Esophagus muscularis mucosa (tissue), 3 donors: ENCODE measurements around the gene CCR3.

Experiments
- CTCF ChIP-seq, 3 experiments: fragments of 200-600 bp in 2 of 3; fragments of 450-650 bp in 1 of 3; sonication (generic) in 2 of 3; IDR thresholded peaks; one replicate each; pipeline ENCODE4 v1.5.1; 2017 to 2019; ENCODE audit warnings: antibody characterized with exemption in 3 of 3, mild to moderate bottlenecking in 2 of 3, moderate library complexity in 1 of 3
- POLR2A ChIP-seq: fragments of 450-650 bp; IDR thresholded peaks from one replicate; pipeline ENCODE4 v1.6.1; 2017; ENCODE audit warnings: antibody characterized with exemption, moderate library complexity, mild to moderate bottlenecking, low read depth
- POLR2AphosphoS5 ChIP-seq, 2 donors: sonication (generic); formaldehyde crosslinking; IDR thresholded peaks; one replicate each; pipeline ENCODE4 v1.6.1; 2017; ENCODE audit warnings: antibody characterized with exemption in 2 of 2

- TF ChIP-seq POLR2AphosphoS5 (IDR thresholded peaks at IDR 0.05): no peak
- no peak for TF ChIP-seq POLR2A
- no peak for TF ChIP-seq CTCF (IDR thresholded peaks at IDR 0.05)
Measured at GRCh38 chr3:46289966-46290365, 47.7 kb downstream of the CCR3 start.
